GM23248 (cell line): ENCODE results near the gene SIGLEC1.

ENCODE experiments used
- EZH2 ChIP-seq: fragments of 200-600 bp; sonication (generic); IDR thresholded peaks from 2 replicates; pipeline ENCODE4 v1.6.1; 2018; ENCODE audit warnings: antibody characterized with exemption, mild to moderate bottlenecking; ENCODE audit not compliant: insufficient read depth, poor library complexity, severe bottlenecking
- EZH2phosphoT487 ChIP-seq: fragments of 200-600 bp; sonication (generic); IDR thresholded peaks from 2 replicates; pipeline ENCODE4 v1.6.1; 2018; ENCODE audit warnings: antibody characterized with exemption, moderate library complexity, mild to moderate bottlenecking, low read depth; ENCODE audit not compliant: insufficient read depth

DNA sequence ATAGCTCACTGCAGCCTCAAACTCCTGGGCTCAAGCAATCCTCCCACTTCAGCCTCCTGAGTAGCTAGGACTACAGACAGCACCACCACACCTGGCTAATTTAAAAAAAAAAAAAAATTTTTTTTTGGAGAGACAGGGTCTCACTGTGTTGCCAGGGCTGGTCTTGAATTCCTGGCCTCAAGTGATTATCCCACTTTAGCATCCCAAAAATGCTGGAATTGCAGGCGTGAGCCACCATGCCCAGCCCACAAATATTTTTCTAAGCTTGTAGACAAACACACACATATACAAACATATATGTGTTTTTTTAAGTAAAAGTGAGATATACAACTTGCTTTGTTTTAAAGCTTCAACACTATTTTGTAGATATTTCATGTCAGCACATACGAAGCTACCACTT is 30.9 kb upstream of the SIGLEC1 start:
- no peak for TF ChIP-seq EZH2
- TF ChIP-seq EZH2phosphoT487 = no peak
